ENCODE results near the gene ATG2B.
A peak's percentile ranks its signal among the peaks of the same experiment; 100 is the strongest.

ATG2B gene

GRCh38 chr14:96304956-96305355 is 58.2 kb downstream of the ATG2B start:
- no peak for DNase-seq

- no peak for DNase-seq
These were observed 59.2 kb downstream of the ATG2B start for GRCh38 chr14:96303981-96304380.

- no peak for DNase-seq
These were observed 63.7 kb downstream of the ATG2B start for GRCh38 chr14:96299441-96299840.

DNA sequence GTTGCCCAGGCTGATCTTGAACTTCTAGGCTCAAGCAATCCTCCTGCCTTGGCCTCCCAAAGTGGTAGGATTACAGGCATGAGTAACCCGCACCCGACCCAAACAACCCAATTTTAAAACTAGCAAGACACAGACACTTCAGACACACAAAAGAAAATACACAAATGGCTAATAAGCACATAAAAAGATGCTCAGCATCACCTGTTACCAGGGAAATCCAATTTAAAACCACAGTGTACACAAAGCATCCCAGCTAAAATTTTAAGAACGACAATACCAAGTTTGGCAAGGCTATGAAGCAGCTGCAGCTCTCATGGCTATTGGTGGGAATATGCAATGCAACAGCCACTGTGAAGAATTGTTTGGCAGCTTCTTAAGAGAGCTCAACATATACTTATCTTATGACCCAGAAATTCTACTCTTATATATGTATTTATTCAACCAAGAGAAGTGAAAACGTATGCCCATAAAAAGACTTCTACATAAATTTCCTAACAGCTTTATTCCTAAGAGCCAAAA is 65.1 kb downstream of the ATG2B start:
- DNase-seq = no peak

DNA sequence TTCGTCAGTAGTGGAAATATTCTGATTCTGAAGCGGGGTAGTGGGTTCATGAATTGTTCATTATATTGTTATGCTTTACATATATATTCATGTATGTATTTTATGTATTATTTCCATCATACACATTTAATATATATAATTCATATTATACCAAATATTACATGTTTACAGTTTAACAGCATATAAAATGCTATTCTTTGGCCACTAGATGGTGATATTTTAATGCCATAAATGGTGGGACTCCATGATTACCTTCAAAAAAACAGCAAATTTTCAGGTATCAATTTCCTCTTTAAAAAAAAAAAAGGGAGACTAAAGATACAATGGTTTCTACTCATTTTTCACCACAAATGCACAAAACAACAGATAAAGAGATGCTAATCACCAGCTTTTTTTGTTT is 66.1 kb downstream of the ATG2B start:
- DNase-seq = peak; percentile 25

- DNase-seq = no peak
These were observed 68.9 kb downstream of the ATG2B start for GRCh38 chr14:96294246-96294645.

- no peak for DNase-seq
These were observed 75.3 kb downstream of the ATG2B start for GRCh38 chr14:96287856-96288255.

DNA sequence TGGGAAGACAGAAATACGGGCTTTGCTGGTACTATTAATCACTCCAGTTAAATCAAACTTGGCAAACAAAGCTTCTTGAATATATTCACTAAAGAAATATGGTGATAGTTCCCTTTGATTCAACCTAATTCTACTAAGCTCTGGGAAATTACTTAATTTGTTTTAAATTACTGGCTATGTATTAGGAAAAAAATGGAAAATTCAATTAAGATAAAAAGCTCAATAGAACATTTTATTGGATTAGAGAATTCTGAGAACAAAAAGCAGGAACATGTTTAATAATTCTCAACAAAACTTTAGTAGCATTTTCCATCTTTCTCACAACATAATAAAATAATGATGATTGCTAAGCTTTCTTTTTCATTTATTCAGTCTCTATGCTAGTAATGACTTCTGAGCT is 76.9 kb downstream of the ATG2B start:
- DNase-seq = no peak

DNA sequence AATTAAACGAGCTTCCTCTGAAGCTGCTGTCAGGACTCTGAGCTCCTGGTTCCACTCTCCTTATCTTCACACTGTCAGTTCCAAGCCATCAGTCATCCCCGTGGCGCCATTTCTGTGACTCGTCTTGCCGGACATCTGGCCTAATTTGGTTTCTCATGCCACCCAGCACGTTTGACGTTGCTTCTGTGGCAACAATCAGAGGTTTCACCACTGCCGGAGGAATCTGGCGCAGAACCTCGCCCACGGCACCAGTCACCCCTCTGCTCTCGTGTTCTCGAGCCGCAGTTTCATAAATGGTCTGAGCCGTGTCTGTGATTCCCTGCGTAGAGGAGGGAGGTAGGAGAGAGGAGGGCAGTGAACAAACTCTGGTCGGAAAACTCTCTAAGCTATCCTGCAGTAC is 77.5 kb downstream of the ATG2B start:
- no peak for DNase-seq

GRCh38 chr14:96284430-96284829 is 78.7 kb downstream of the ATG2B start:
- no peak for DNase-seq

- no peak for DNase-seq
These were observed 79.1 kb downstream of the ATG2B start for GRCh38 chr14:96284008-96284407.

DNA sequence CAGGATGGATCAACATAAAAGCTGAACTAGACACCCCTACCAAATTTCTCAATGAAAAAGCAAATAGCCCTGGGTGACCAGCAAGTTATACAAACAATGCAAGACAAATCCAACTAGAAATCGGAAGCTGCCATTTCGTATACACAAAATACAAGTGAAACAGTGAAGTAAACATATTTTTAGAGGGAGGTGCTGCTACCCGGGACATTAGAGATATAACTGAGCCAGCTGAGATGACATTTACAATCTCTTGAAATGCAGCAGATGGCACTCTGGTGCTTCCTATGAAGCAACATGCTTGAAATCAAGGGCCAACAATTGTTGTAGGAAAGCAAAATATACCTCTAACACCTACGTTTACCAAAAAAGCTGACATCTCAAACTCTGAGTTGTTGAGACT is 81.7 kb downstream of the ATG2B start:
- no peak for DNase-seq

DNA sequence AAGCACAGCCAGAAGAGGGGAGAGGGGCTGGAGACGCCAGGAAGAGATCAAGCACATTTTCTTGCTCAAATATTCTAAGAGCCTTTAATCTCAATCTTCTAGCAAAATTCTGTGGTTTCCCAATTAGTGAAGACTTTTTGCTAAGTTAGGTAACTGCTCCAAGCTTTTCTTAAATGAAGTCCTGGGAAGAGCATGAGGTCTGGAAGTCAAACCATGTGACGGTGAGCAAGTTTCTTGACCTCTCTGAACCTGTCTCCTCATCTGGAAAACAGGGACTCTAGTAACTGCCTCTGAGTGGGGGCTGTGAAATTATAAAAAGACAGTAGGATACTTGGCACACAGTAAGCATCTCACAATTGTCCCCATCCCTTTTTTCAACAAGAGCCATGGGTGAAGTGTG is 83.0 kb downstream of the ATG2B start:
- DNase-seq = no peak

- DNase-seq = peak; percentile 58
These were observed 83.6 kb downstream of the ATG2B start for GRCh38 chr14:96279564-96279963.

DNA sequence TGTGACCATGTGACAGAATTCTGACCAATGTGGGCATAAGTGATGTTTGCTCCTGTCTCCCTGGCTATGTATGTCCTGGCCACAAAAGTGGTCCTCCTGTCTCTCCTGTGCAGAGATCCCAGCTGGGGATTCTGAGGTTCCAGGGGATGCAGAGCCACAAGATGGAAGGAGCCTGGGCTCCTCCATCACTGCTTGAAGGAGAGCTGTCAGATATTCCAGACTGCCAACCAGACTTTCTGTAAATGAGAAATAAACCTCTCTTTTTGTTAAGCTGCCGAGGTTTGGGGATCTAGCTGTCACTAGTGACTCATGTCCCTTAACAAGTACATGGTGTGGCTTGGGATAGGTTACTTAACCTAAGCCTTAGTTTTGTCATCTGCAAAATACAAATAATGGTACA is 85.3 kb downstream of the ATG2B start:
- DNase-seq = no peak

DNA sequence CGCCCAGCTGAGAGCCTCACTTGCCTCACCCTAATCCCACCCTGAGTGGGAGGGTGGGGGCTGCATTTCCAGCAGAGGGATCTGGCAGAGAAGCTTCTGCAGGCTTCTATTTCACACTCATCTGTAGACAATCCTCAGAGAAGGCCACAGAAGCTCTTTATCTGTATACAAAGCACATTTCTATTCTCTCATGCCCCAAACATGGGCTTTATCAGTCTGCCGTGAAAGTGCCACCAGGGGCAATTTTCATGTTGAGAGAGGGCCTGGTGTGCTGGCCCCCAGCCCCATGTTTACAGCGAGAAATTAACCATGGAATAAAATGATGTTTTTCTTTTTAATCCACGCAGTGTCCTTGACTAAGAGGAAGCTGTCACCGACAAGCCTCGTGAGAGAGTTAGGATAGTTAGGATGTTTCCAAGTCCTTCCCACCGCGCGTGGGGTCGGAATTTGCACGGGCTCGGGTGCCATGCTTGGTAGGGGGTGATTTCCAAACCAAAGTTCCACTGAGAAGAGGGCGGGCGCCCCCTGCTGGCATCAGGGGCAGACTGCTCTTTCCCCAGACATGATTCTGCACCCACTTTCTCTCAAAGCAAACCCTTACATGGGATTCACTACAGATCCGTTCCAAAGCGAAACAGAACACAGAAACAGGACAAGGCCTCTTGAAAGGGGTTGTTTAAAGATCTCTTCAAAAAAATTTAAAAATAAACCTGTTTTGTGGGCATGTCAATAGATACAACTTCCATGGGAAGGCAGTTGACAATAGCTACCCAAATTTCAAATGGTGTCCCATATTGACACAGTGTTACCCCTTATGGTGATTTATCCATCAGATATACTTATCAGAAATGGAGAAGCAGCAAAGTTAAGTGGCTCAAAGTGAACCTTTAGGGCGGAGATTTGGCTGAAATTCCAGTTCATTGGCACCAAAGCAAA is 87.7 kb downstream of the ATG2B start:
- peak; percentile 73 for DNase-seq

- DNase-seq = peak; percentile 70
These were observed 88.6 kb downstream of the ATG2B start for GRCh38 chr14:96274543-96274942.

DNA sequence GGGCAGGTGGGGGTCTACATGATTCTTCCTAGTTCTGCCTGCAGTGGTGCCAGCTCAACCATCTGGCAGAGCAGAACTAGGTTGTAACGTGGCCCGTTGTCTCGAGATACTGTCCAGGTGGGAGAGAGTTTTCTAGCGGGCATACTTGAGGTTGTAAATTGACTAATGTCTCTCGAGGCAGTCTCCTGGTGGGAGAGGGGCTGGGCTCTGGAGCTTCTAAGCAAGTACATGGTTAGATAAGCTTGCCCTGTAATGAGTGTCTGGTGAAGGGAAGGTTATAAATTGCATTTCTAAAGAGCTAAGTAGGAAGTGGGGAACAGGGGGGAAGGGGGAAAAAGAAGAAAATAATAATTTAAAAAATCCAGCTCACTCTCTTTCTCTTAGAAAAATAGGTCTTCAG is 89.0 kb downstream of the ATG2B start:
- no peak for DNase-seq

- DNase-seq = no peak
These were observed 89.5 kb downstream of the ATG2B start for GRCh38 chr14:96273629-96274028.

DNA sequence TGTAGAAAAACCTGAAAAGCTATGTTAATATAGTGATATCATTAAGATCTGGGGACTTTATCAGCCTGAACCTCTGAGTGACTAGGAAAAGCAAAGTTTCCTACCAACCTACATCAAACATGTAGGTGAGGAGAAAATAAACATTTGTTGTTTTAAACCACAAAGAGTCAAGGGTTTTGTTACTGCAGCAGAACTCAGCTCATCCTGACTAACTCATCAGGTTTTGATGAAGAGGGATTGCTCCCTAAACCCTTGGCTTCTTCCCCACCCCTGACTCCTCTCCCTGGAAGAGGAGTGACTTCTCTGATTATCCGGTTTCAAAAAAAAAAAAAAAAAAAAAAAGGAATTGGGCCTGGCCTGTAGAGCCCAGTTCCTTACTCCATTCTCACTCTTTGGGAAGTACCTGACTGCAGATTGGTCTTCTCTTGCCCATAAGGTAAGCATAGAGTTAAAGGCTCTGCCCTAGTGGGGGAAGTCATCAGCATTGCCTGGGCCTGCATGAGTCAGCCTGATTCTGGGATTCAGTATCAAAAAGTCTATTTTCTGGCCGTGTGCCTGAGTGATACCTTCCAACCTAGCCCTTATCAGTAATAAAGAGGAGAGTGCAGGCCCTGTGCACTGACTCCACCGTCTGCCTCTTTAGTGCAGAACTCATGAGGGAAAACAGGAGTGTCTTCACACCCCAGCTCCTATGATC is 90.2 kb downstream of the ATG2B start:
- DNase-seq = no peak

DNA sequence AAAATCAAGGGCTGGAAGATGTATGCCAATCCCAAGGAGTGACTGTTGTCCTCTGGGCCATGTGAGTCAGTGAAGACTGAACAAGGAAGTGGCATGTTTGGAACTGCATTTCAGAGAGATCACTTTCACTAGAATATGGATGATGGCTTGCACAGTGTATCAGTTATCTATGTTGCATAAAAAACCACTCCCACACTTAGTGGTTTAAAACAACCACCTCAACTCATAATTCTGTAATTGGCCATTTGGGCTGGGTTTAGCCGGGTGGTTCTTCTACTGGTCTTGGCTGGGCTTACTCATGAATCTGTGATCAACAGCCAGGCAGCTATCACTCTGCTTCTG is 91.7 kb downstream of the ATG2B start:
- DNase-seq = no peak

GRCh38 chr14:96270565-96271420 is 92.3 kb downstream of the ATG2B start:
- no peak for DNase-seq

GRCh38 chr14:96269359-96269710 is 93.8 kb downstream of the ATG2B start:
- no peak for DNase-seq
